HuH-7.5 (cell line): Measurements from ENCODE around the gene SPOCD1.

ENCODE experiments used
- DNase-seq: peaks from one replicate; pipeline ENCODE4 v3.0.0; 2011; ENCODE audit warnings: low spot score

The SPOCD1 gene

GRCh38 chr1:31787261-31787660 is 28.6 kb downstream of the SPOCD1 start:
- no peak for DNase-seq

GRCh38 chr1:31786366-31787060 is 29.3 kb downstream of the SPOCD1 start:
- no peak for DNase-seq

GRCh38 chr1:31785947-31786290 is 29.9 kb downstream of the SPOCD1 start:
- no peak for DNase-seq

GRCh38 chr1:31785020-31785946 is 30.5 kb downstream of the SPOCD1 start:
- no peak for DNase-seq

- no peak for DNase-seq
Measured at GRCh38 chr1:31784356-31785019, 31.3 kb downstream of the SPOCD1 start.

- DNase-seq: no peak
Measured at GRCh38 chr1:31783846-31784245, 32.0 kb downstream of the SPOCD1 start.

GRCh38 chr1:31782421-31783410 is 33.1 kb downstream of the SPOCD1 start:
- no peak for DNase-seq

- no peak for DNase-seq
Measured at GRCh38 chr1:31781756-31782371, 34.0 kb downstream of the SPOCD1 start.

- no peak for DNase-seq
Measured at GRCh38 chr1:31781138-31781755, 34.6 kb downstream of the SPOCD1 start.

- DNase-seq: no peak
Measured at GRCh38 chr1:31780632-31781031, 35.2 kb downstream of the SPOCD1 start.

GRCh38 chr1:31779687-31780086 is 36.1 kb downstream of the SPOCD1 start:
- DNase-seq: no peak

GRCh38 chr1:31778763-31779488 is 36.9 kb downstream of the SPOCD1 start:
- no peak for DNase-seq

- DNase-seq: no peak
Measured at GRCh38 chr1:31776516-31776915, 39.3 kb downstream of the SPOCD1 start.

- DNase-seq: no peak
Measured at GRCh38 chr1:31776032-31776431, 39.8 kb downstream of the SPOCD1 start.

- DNase-seq: no peak
Measured at GRCh38 chr1:31775210-31775999, 40.4 kb downstream of the SPOCD1 start.

- DNase-seq: no peak
Measured at GRCh38 chr1:31774495-31774894, 41.3 kb downstream of the SPOCD1 start.

GRCh38 chr1:31773861-31774260 is 42.0 kb downstream of the SPOCD1 start:
- no peak for DNase-seq

- DNase-seq: no peak
Measured at GRCh38 chr1:31772669-31773248, 43.1 kb downstream of the SPOCD1 start.
